ENCODE results near the gene NT5DC1.

Gene NT5DC1

GRCh38 chr6:116251568-116252384 lies 151.1 kb downstream of the NT5DC1 start:
- Histone ChIP-seq H3K27me3 (ENCODE audit: control insufficient read depth in 1 of 2, insufficient read depth in 2 of 2, low read length in 2 of 2) (no peaks in the 10 kb centered on the region), H3K4me3 (ENCODE audit: low read depth in 1 of 2, low read length in 2 of 2) (peak overlapping the region in 1 of 2 donors; percentile 91), H3K4me1 (ENCODE audit: insufficient read depth, low read length) (peaks cover 47% of the 10 kb centered on the region), H3K36me3 (ENCODE audit: insufficient read depth, low read length) (no peaks in the 10 kb centered on the region), H3K27ac (ENCODE audit: low read depth, low read length) (no peak overlapping the region), H3K9me3 (ENCODE audit: low read length) (no peaks in the 10 kb centered on the region), H3K9ac (ENCODE audit: low read length) (no peak overlapping the region)

DNA sequence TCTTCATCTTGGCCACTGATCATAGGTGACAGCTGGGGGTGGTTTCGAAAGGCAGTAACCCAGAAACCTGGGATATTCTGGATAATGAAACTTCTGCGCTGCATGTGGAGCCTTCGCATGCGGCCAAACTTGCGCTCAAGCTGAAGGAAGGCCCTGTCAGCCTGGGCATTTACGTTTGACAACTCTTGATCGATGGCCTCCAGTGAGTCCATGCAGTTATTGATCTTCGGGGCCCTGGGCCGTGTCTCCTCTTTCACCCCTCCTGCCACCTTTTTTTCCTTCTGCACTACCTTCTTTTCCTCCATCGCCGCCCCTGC lies 152.5 kb downstream of the NT5DC1 start:
- H3K27ac ChIP-seq (ENCODE audit: low read depth, low read length): peak overlapping the region; percentile 95
- H3K4me3 ChIP-seq (ENCODE audit: low read depth in 1 of 2, low read length in 2 of 2): peak overlapping the region; percentile 75 to 91
- H3K4me1 ChIP-seq (ENCODE audit: insufficient read depth, low read length): peaks cover 47% of the 10 kb centered on the region
- H3K9ac ChIP-seq (ENCODE audit: low read length): peak overlapping the region; percentile 80
- no peaks in the 10 kb centered on the region for H3K9me3 ChIP-seq (ENCODE audit: low read length)
- no peaks in the 10 kb centered on the region for H3K36me3 ChIP-seq (ENCODE audit: insufficient read depth, low read length)
- H3K27me3 ChIP-seq (ENCODE audit: control insufficient read depth in 1 of 2, insufficient read depth in 2 of 2, low read length in 2 of 2): no peaks in the 10 kb centered on the region

GRCh38 chr6:116253505-116254296 lies 153.0 kb downstream of the NT5DC1 start, which contains the start of gene TSPYL4:
TSS of gene TSPYL4 (minus strand) at chr6:116254075. CDS start at chr6:116254008, 67 bp downstream.
- Histone ChIP-seq H3K4me3 (ENCODE audit: low read depth in 1 of 2, low read length in 2 of 2) (peak within 1 kb of the TSS; percentile 75 to 91), H3K9me3 (ENCODE audit: low read length) (no peaks in the 10 kb centered on the region), H3K36me3 (ENCODE audit: insufficient read depth, low read length) (no peaks in the 10 kb centered on the region), H3K27ac (ENCODE audit: low read depth, low read length) (peak within 1 kb of the TSS; percentile 95), H3K27me3 (ENCODE audit: control insufficient read depth in 1 of 2, insufficient read depth in 2 of 2, low read length in 2 of 2) (no peaks in the 10 kb centered on the region), H3K4me1 (ENCODE audit: insufficient read depth, low read length) (peaks cover 47% of the 10 kb centered on the region), H3K9ac (ENCODE audit: low read length) (peak within 1 kb of the TSS; percentile 80)

GRCh38 chr6:116254297-116255056 lies 153.8 kb downstream of the NT5DC1 start:
- Histone ChIP-seq H3K36me3 (ENCODE audit: insufficient read depth, low read length) (no peaks in the 10 kb centered on the region), H3K9ac (ENCODE audit: low read length) (peak overlapping the region; percentile 80), H3K4me1 (ENCODE audit: insufficient read depth, low read length) (peaks cover 47% of the 10 kb centered on the region), H3K9me3 (ENCODE audit: low read length) (no peaks in the 10 kb centered on the region), H3K27me3 (ENCODE audit: control insufficient read depth in 1 of 2, insufficient read depth in 2 of 2, low read length in 2 of 2) (no peaks in the 10 kb centered on the region), H3K4me3 (ENCODE audit: low read depth in 1 of 2, low read length in 2 of 2) (peak overlapping the region; percentile 75 to 91), H3K27ac (ENCODE audit: low read depth, low read length) (peak overlapping the region; percentile 95)

DNA sequence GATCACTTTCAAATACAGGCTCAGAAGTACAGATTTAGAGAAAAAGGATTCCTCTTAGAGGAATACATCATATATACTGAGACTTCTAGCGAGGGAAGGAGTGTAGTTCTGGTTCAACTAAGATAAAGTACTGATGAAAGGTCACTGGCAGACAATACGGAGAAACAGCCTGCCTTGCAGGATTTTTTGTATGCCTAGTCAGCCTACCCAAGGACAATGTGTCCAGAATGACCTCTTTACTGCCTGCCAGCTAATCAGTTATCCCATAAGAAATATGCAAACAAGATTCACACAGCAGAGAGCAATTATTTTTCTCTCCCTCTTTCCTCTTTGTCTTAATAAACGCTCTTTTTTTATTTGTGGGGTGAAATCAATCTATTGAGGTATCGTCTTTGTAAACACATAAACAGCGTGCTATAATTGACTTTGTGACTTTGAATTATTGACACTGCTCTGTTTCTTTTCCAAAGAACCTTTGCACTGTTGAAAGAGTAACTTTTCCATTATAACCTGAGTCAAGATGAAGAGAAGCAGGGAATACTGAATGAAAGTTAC lies 154.7 kb downstream of the NT5DC1 start:
- Histone ChIP-seq H3K9me3 (ENCODE audit: low read length) (no peaks in the 10 kb centered on the region), H3K36me3 (ENCODE audit: insufficient read depth, low read length) (no peaks in the 10 kb centered on the region), H3K9ac (ENCODE audit: low read length) (no peak overlapping the region), H3K4me3 (ENCODE audit: low read depth in 1 of 2, low read length in 2 of 2) (no peak overlapping the region), H3K27me3 (ENCODE audit: control insufficient read depth in 1 of 2, insufficient read depth in 2 of 2, low read length in 2 of 2) (no peaks in the 10 kb centered on the region), H3K4me1 (ENCODE audit: insufficient read depth, low read length) (peaks cover 39% of the 10 kb centered on the region), H3K27ac (ENCODE audit: low read depth, low read length) (peak overlapping the region; percentile 95)

DNA sequence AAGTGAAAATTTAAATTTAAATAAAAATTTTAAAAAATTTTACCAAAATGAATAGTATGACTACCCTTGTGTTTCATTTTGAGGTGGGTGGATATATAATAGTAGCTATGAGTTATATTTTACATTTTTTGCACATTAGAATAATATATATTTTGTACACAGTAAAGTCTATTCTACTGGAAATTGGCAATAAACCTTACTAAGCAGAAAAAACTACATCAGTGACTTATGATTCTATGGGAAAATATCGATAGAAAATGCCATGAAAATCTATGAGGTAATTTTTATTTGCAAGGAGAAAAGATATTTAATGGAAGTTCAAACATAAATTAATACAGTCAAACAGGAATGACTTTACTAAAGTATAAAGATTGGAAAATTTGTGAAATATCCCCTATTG lies 156.0 kb downstream of the NT5DC1 start:
- no peaks in the 10 kb centered on the region for H3K9me3 ChIP-seq (ENCODE audit: low read length)
- H3K27me3 ChIP-seq (ENCODE audit: control insufficient read depth in 1 of 2, insufficient read depth in 2 of 2, low read length in 2 of 2): no peaks in the 10 kb centered on the region
- H3K27ac ChIP-seq (ENCODE audit: low read depth, low read length): no peak overlapping the region
- peaks cover 25% of the 10 kb centered on the region for H3K4me1 ChIP-seq (ENCODE audit: insufficient read depth, low read length)
- H3K36me3 ChIP-seq (ENCODE audit: insufficient read depth, low read length): no peaks in the 10 kb centered on the region
- H3K9ac ChIP-seq (ENCODE audit: low read length): no peak overlapping the region
- H3K4me3 ChIP-seq (ENCODE audit: low read depth in 1 of 2, low read length in 2 of 2): no peak overlapping the region

DNA sequence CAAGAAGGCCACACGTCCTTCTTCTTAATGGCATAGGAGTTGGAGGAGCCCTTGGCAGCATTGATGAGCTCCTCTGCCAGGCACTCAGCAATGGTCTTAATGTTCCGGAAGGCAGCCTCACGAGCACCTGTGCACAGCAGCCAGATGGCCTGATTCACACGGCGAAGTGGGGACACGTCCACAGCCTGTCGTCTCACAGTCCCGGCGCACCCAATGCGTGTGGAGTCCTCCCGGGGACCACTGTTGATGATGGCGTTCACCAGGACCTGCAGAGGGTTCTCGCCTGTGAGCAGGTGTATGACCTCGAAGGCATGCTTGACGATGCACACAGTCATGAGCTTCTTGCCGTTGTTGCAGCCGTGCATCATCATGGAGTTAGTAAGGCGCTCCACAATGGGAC lies 157.9 kb downstream of the NT5DC1 start:
- Histone ChIP-seq H3K27me3 (ENCODE audit: control insufficient read depth in 1 of 2, insufficient read depth in 2 of 2, low read length in 2 of 2) (no peaks in the 10 kb centered on the region), H3K9ac (ENCODE audit: low read length) (no peak overlapping the region), H3K4me3 (ENCODE audit: low read depth in 1 of 2, low read length in 2 of 2) (no peak overlapping the region), H3K4me1 (ENCODE audit: insufficient read depth, low read length) (peaks cover 10% of the 10 kb centered on the region), H3K36me3 (ENCODE audit: insufficient read depth, low read length) (no peaks in the 10 kb centered on the region), H3K9me3 (ENCODE audit: low read length) (no peaks in the 10 kb centered on the region), H3K27ac (ENCODE audit: low read depth, low read length) (no peak overlapping the region)

- Histone ChIP-seq H3K27ac (ENCODE audit: low read depth, low read length) (no peak overlapping the region), H3K9ac (ENCODE audit: low read length) (no peak overlapping the region), H3K27me3 (ENCODE audit: control insufficient read depth in 1 of 2, insufficient read depth in 2 of 2, low read length in 2 of 2) (no peaks in the 10 kb centered on the region), H3K9me3 (ENCODE audit: low read length) (no peaks in the 10 kb centered on the region), H3K4me3 (ENCODE audit: low read depth in 1 of 2, low read length in 2 of 2) (no peak overlapping the region), H3K4me1 (ENCODE audit: insufficient read depth, low read length) (no peaks in the 10 kb centered on the region), H3K36me3 (ENCODE audit: insufficient read depth, low read length) (no peaks in the 10 kb centered on the region)
Observed at GRCh38 chr6:116263353-116263752, 162.7 kb downstream of the NT5DC1 start.

DNA sequence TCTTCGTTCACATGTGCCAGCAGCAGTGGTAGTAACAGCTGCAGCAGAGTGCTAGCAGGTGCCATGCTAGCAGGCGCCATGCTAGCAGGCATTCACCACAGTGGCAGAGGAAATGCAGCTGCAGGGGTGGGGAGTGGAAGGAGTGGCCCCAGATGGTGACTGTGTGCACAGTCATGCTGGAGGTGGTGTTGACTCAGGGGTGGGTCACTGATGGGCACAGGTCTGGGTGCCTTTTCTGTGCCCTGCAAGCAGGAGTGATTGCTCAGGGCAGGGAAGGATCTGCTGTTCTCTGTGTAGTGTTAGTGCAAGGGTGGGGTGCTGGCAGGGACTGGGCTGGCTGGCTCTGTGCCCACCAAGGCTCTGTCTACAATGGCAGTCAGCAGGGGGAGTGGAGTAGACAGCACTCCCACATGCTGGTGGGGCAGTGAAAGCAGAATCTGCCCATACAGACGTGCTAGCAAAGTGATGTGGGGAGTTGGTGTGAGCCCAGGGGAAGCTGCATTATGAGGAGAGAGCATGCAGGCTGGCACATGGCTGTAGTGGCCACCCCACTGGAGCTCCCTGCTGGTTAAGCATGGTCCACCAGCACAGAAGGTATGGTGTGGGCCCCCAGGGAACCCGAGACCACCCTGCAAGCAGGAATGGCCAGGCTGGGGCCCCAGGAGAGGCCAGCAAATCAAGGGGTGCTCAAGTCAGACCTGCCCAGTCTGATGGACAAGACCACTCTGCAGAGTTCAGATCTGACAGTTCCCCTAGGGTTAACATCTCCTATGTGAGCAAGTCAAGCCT lies 164.6 kb downstream of the NT5DC1 start:
- Histone ChIP-seq H3K4me1 (ENCODE audit: insufficient read depth, low read length) (no peaks in the 10 kb centered on the region), H3K27me3 (ENCODE audit: control insufficient read depth in 1 of 2, insufficient read depth in 2 of 2, low read length in 2 of 2) (no peaks in the 10 kb centered on the region), H3K27ac (ENCODE audit: low read depth, low read length) (no peak overlapping the region), H3K9ac (ENCODE audit: low read length) (no peak overlapping the region), H3K9me3 (ENCODE audit: low read length) (no peaks in the 10 kb centered on the region), H3K4me3 (ENCODE audit: low read depth in 1 of 2, low read length in 2 of 2) (no peak overlapping the region), H3K36me3 (ENCODE audit: insufficient read depth, low read length) (no peaks in the 10 kb centered on the region)

GRCh38 chr6:116266803-116267202 lies 166.2 kb downstream of the NT5DC1 start:
- H3K36me3 ChIP-seq (ENCODE audit: insufficient read depth, low read length): no peaks in the 10 kb centered on the region
- no peak overlapping the region for H3K27ac ChIP-seq (ENCODE audit: low read depth, low read length)
- no peaks in the 10 kb centered on the region for H3K9me3 ChIP-seq (ENCODE audit: low read length)

More at GRCh38 chr6:116266803-116267202, 166.2 kb downstream of the NT5DC1 start:
- Histone ChIP-seq H3K4me3 (ENCODE audit: low read depth in 1 of 2, low read length in 2 of 2) (no peak overlapping the region), H3K27me3 (ENCODE audit: control insufficient read depth in 1 of 2, insufficient read depth in 2 of 2, low read length in 2 of 2) (no peaks in the 10 kb centered on the region), H3K9ac (ENCODE audit: low read length) (no peak overlapping the region), H3K4me1 (ENCODE audit: insufficient read depth, low read length) (no peaks in the 10 kb centered on the region)

Measured in muscle layer of colon (tissue), 2 donors.